Measurements from ENCODE around the gene PTPRK.

Gene PTPRK

DNA sequence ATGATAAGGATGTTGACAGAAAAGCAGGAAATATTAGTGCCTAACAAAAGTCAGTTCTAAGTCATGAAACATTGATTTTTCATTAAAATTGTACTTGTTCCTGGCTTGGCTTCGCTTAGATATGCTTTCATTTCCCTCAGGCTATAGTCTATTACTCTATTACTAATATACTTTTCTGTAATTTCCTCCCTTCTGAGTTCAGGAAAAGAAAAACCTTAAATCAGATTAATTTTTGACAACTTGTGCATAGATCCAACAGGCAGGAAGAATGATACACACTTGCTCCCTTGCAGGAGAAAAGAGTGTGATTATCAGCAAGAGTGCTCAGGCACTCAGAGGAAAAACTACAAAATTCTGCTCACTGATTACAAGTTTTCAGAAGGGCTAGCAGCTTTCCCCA is 474.4 kb downstream of the PTPRK start:
- no peak overlapping the region for H3K4me3 ChIP-seq (ENCODE audit: low read depth in 1 of 5, low read length in 5 of 5)
- H3K9me3 ChIP-seq (ENCODE audit: control insufficient read depth in 5 of 5, low read length in 5 of 5) = no peaks in the 10 kb centered on the region
- H3K36me3 ChIP-seq (ENCODE audit: control insufficient read depth in 5 of 5, insufficient read depth in 5 of 5, low read length in 5 of 5) = no peaks in the 10 kb centered on the region
- H3K9ac ChIP-seq (ENCODE audit: low read length in 5 of 5) = no peak overlapping the region
- H3K27ac ChIP-seq (ENCODE audit: low read depth, low read length) = no peak overlapping the region
- H3K27me3 ChIP-seq (ENCODE audit: control insufficient read depth in 5 of 5, insufficient read depth in 4 of 5, low read length in 5 of 5) = no peaks in the 10 kb centered on the region
- no peaks in the 10 kb centered on the region for H3K4me1 ChIP-seq (ENCODE audit: control insufficient read depth in 5 of 5, insufficient read depth in 5 of 5, low read length in 5 of 5)

DNA sequence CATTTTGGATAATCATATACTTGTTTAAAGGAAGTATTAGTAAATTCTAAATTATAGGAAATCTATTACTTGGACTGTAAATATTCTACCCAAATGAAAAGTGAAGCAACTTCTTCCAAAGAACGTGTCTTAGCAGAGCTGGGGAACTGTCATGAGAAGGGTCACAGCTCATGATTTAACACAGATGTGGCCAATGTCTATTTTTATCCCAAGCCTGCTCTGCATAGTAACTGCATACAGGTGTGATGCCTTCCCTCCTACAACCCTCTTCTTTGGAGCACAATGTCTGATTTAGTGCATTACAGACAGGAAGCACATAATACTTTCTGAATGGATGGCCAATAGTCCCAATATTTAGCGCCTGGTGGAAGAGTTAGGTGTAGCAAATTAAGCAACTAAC is 480.9 kb downstream of the PTPRK start:
- Histone ChIP-seq H3K27ac (ENCODE audit: low read depth, low read length) (no peak overlapping the region), H3K9me3 (ENCODE audit: control insufficient read depth in 5 of 5, low read length in 5 of 5) (no peaks in the 10 kb centered on the region), H3K36me3 (ENCODE audit: control insufficient read depth in 5 of 5, insufficient read depth in 5 of 5, low read length in 5 of 5) (no peaks in the 10 kb centered on the region), H3K4me1 (ENCODE audit: control insufficient read depth in 5 of 5, insufficient read depth in 5 of 5, low read length in 5 of 5) (no peaks in the 10 kb centered on the region), H3K9ac (ENCODE audit: low read length in 5 of 5) (no peak overlapping the region), H3K4me3 (ENCODE audit: low read depth in 1 of 5, low read length in 5 of 5) (no peak overlapping the region), H3K27me3 (ENCODE audit: control insufficient read depth in 5 of 5, insufficient read depth in 4 of 5, low read length in 5 of 5) (no peaks in the 10 kb centered on the region)

DNA sequence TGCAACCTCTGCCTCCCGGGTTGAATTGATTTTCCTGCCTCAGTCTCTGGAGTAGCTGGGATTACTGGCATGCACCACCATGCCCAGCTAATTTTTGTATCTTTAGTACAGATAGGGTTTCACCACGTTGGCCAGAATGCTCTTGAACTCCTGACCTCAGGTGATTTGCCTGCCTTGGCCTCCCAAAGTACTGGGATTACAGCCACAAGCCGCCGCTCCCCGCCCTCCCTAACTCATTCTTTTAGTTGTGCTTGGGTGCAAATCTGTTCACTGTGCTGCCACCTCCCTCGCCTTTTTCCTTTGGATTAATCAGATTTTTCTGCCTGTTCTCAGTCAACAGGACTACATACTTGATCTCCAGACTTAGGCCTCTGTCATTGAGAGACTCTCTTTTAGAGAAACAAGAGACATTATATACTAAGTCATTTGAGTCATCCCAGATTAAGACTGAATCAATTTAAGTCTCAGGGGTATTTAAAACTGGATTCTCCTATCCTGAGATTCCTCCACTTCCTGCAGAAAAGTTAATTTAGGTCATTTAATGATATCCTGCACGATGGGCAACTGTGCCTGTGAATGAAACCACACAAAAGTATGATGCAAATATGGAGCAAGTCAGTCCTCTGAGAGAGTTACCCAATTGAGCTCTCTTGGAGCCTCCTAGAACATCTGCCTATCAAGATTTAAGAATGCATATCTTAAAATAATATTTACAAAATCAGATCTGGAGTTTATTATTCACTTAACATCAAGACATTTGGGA is 483.4 kb downstream of the PTPRK start:
- no peak overlapping the region for H3K9ac ChIP-seq (ENCODE audit: low read length in 5 of 5)
- H3K27me3 ChIP-seq (ENCODE audit: control insufficient read depth in 5 of 5, insufficient read depth in 4 of 5, low read length in 5 of 5) = no peaks in the 10 kb centered on the region
- H3K36me3 ChIP-seq (ENCODE audit: control insufficient read depth in 5 of 5, insufficient read depth in 5 of 5, low read length in 5 of 5) = peaks cover 0 to under 1% (median 0%) of the 10 kb centered on the region in 5 donors
- H3K4me3 ChIP-seq (ENCODE audit: low read depth in 1 of 5, low read length in 5 of 5) = no peak overlapping the region
- no peaks in the 10 kb centered on the region for H3K4me1 ChIP-seq (ENCODE audit: control insufficient read depth in 5 of 5, insufficient read depth in 5 of 5, low read length in 5 of 5)
- no peaks in the 10 kb centered on the region for H3K9me3 ChIP-seq (ENCODE audit: control insufficient read depth in 5 of 5, low read length in 5 of 5)
- H3K27ac ChIP-seq (ENCODE audit: low read depth, low read length) = no peak overlapping the region

DNA sequence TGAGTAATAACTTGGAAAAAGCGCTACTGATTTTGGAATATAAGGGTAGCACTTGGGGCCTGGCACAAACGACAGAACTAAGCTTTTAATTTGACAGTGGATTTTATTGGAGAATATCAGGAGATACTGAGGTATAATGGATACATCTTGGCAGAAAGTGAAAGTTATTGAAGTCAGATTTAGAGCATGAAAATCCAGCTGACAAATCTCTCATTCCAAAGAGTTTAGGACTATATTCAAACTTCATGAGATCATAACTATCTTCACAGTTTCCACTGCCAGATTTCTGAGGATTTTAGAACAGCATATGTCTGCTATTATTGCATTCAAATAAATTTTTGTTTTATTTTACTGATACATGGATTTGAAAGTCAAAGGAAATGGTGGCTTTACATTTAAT is 487.2 kb downstream of the PTPRK start:
- no peaks in the 10 kb centered on the region for H3K27me3 ChIP-seq (ENCODE audit: control insufficient read depth in 5 of 5, insufficient read depth in 4 of 5, low read length in 5 of 5)
- no peaks in the 10 kb centered on the region for H3K9me3 ChIP-seq (ENCODE audit: control insufficient read depth in 5 of 5, low read length in 5 of 5)
- peaks cover 0 to 3% (median 0%) of the 10 kb centered on the region in 5 donors for H3K36me3 ChIP-seq (ENCODE audit: control insufficient read depth in 5 of 5, insufficient read depth in 5 of 5, low read length in 5 of 5)
- no peaks in the 10 kb centered on the region for H3K4me1 ChIP-seq (ENCODE audit: control insufficient read depth in 5 of 5, insufficient read depth in 5 of 5, low read length in 5 of 5)
- no peak overlapping the region for H3K4me3 ChIP-seq (ENCODE audit: low read depth in 1 of 5, low read length in 5 of 5)
- H3K9ac ChIP-seq (ENCODE audit: low read length in 5 of 5) = no peak overlapping the region
- no peak overlapping the region for H3K27ac ChIP-seq (ENCODE audit: low read depth, low read length)

DNA sequence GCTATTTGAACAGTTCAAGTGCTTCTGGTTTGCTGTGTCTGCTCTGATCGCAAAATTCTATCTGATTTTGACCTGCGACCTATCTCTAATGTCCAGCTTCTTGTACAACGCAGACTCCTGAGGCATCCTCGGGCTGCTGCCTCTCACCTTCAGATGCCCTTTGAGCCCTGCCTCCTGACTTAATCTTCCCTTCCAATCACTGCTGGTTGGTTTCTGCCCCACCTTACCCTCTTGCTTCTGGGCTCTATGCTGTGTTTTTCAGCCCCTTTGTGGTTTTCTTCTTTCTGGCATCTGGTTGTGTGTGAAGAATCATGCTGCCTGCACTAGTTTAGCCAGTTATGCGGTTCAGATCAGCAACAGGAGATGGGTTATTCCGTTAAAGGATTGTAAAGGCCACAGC is 488.4 kb downstream of the PTPRK start:
- H3K36me3 ChIP-seq (ENCODE audit: control insufficient read depth in 5 of 5, insufficient read depth in 5 of 5, low read length in 5 of 5) = peaks cover 0 to 3% (median 0%) of the 10 kb centered on the region in 5 donors

DNA sequence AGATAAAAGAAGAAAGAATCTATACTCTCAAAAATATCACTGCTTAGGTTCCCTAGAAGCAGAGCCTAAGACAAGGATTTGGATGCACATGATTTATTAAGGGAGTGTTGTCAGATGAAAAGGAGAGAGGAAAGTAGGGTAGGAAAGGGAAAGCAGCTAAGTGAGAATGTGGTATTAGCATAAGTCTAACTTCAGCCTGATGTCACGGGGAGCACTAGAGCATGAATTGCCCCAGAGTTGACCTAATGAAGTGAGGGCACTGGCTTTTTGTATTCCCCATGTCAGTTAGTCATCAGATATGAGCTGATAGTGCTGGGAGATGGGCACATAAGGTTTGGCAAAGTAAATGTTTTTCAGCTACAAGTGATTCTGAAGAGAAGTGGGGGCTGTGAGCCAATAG is 490.6 kb downstream of the PTPRK start:
- Histone ChIP-seq H3K27ac (ENCODE audit: low read depth, low read length) (no peak overlapping the region), H3K36me3 (ENCODE audit: control insufficient read depth in 5 of 5, insufficient read depth in 5 of 5, low read length in 5 of 5) (peaks cover 0 to 3% (median 0%) of the 10 kb centered on the region in 5 donors), H3K4me1 (ENCODE audit: control insufficient read depth in 5 of 5, insufficient read depth in 5 of 5, low read length in 5 of 5) (no peaks in the 10 kb centered on the region), H3K4me3 (ENCODE audit: low read depth in 1 of 5, low read length in 5 of 5) (no peak overlapping the region), H3K9me3 (ENCODE audit: control insufficient read depth in 5 of 5, low read length in 5 of 5) (no peaks in the 10 kb centered on the region), H3K27me3 (ENCODE audit: control insufficient read depth in 5 of 5, insufficient read depth in 4 of 5, low read length in 5 of 5) (no peaks in the 10 kb centered on the region), H3K9ac (ENCODE audit: low read length in 5 of 5) (no peak overlapping the region)

More for the DNA sequence above, 488.4 kb downstream of the PTPRK start:
- Histone ChIP-seq H3K4me3 (ENCODE audit: low read depth in 1 of 5, low read length in 5 of 5) (no peak overlapping the region), H3K27me3 (ENCODE audit: control insufficient read depth in 5 of 5, insufficient read depth in 4 of 5, low read length in 5 of 5) (no peaks in the 10 kb centered on the region), H3K9me3 (ENCODE audit: control insufficient read depth in 5 of 5, low read length in 5 of 5) (no peaks in the 10 kb centered on the region), H3K27ac (ENCODE audit: low read depth, low read length) (no peak overlapping the region), H3K9ac (ENCODE audit: low read length in 5 of 5) (no peak overlapping the region), H3K4me1 (ENCODE audit: control insufficient read depth in 5 of 5, insufficient read depth in 5 of 5, low read length in 5 of 5) (no peaks in the 10 kb centered on the region)

DNA sequence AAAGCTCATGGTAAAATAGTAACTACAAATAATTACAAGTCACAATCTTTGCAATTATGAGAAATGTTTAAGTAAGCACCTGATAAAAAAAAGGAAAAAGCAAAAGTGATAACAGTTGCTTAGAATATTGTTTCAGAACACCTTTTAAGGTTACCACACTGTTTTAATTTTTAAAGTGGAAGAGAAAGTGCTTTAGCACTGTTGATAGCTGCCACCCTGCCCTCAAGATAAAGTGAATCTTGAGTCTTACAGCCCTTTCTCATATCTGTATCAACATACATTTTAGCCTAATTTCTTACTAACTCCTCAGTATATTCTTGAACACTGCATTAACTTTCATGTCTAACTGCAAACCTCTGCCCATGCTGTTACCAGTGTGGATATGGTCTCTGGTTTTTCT is 492.2 kb downstream of the PTPRK start:
- Histone ChIP-seq H3K9me3 (ENCODE audit: control insufficient read depth in 5 of 5, low read length in 5 of 5) (no peaks in the 10 kb centered on the region), H3K36me3 (ENCODE audit: control insufficient read depth in 5 of 5, insufficient read depth in 5 of 5, low read length in 5 of 5) (peaks cover 0 to 3% (median 0%) of the 10 kb centered on the region in 5 donors), H3K4me3 (ENCODE audit: low read depth in 1 of 5, low read length in 5 of 5) (no peak overlapping the region), H3K27me3 (ENCODE audit: control insufficient read depth in 5 of 5, insufficient read depth in 4 of 5, low read length in 5 of 5) (no peaks in the 10 kb centered on the region), H3K9ac (ENCODE audit: low read length in 5 of 5) (no peak overlapping the region), H3K4me1 (ENCODE audit: control insufficient read depth in 5 of 5, insufficient read depth in 5 of 5, low read length in 5 of 5) (no peaks in the 10 kb centered on the region), H3K27ac (ENCODE audit: low read depth, low read length) (no peak overlapping the region)

DNA sequence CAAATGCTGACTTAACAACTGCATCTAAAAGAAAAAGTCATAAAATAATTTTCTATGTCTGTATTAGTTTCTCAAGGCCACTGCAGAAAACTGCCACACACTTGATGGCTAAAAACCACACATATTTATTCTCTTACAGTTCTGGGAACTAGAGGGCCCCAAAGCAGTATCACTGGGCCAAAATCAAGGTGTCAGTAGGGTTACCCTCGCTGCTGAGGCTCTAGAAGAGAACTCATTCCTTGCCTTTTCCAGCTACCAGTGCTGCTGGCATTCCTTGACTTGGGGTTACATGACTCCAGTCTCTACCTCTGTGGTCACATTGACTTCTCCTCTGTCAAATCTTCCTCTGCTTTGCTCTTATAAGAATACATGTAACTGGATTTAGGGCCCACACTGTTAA is 494.9 kb downstream of the PTPRK start:
- Histone ChIP-seq H3K4me3 (ENCODE audit: low read depth in 1 of 5, low read length in 5 of 5) (no peak overlapping the region), H3K4me1 (ENCODE audit: control insufficient read depth in 5 of 5, insufficient read depth in 5 of 5, low read length in 5 of 5) (no peaks in the 10 kb centered on the region), H3K36me3 (ENCODE audit: control insufficient read depth in 5 of 5, insufficient read depth in 5 of 5, low read length in 5 of 5) (no peaks in the 10 kb centered on the region), H3K9ac (ENCODE audit: low read length in 5 of 5) (no peak overlapping the region), H3K27ac (ENCODE audit: low read depth, low read length) (no peak overlapping the region), H3K9me3 (ENCODE audit: control insufficient read depth in 5 of 5, low read length in 5 of 5) (no peaks in the 10 kb centered on the region), H3K27me3 (ENCODE audit: control insufficient read depth in 5 of 5, insufficient read depth in 4 of 5, low read length in 5 of 5) (no peaks in the 10 kb centered on the region)

DNA sequence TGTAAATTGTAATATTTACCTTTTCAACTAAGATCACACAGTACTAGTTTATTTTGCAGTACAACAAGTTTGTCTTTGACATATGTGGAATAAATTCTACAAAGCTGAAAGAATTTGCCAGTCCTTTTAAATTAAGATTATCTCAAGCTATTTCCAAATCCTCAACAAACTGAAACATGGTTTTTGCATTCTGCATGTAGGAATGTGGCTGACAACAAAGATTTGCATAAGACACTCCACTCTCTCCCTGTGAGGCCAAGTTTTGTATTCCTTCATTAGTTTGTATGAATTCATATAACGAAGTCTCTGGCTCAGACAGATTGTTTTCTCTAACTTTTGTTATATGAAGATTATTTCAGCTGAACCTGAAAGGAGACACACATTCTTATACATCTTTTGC is 495.4 kb downstream of the PTPRK start:
- H3K4me1 ChIP-seq (ENCODE audit: control insufficient read depth in 5 of 5, insufficient read depth in 5 of 5, low read length in 5 of 5) = no peaks in the 10 kb centered on the region
- no peaks in the 10 kb centered on the region for H3K27me3 ChIP-seq (ENCODE audit: control insufficient read depth in 5 of 5, insufficient read depth in 4 of 5, low read length in 5 of 5)
- H3K27ac ChIP-seq (ENCODE audit: low read depth, low read length) = no peak overlapping the region
- H3K36me3 ChIP-seq (ENCODE audit: control insufficient read depth in 5 of 5, insufficient read depth in 5 of 5, low read length in 5 of 5) = no peaks in the 10 kb centered on the region
- no peak overlapping the region for H3K4me3 ChIP-seq (ENCODE audit: low read depth in 1 of 5, low read length in 5 of 5)
- H3K9ac ChIP-seq (ENCODE audit: low read length in 5 of 5) = no peak overlapping the region
- H3K9me3 ChIP-seq (ENCODE audit: control insufficient read depth in 5 of 5, low read length in 5 of 5) = no peaks in the 10 kb centered on the region

DNA sequence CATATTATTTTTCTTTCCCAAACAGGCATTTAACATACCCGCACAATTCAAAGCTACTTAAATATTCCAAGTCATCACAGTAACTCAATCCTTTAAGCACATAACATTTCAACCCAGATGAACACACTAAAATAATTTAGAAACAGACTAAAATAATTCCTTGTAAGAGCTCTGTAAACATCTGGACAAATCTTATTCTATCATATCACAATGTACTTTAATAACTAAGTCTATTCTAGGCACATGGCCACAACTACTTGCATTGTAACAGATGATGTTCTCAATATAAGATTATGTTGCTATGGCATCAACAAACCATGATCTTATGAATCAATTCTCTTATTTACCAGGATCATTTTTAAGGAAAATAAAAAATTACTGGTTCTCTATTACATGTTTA is 496.4 kb downstream of the PTPRK start:
- H3K4me1 ChIP-seq (ENCODE audit: control insufficient read depth in 5 of 5, insufficient read depth in 5 of 5, low read length in 5 of 5) = no peaks in the 10 kb centered on the region
- H3K27ac ChIP-seq (ENCODE audit: low read depth, low read length) = no peak overlapping the region
- H3K36me3 ChIP-seq (ENCODE audit: control insufficient read depth in 5 of 5, insufficient read depth in 5 of 5, low read length in 5 of 5) = no peaks in the 10 kb centered on the region
- H3K9me3 ChIP-seq (ENCODE audit: control insufficient read depth in 5 of 5, low read length in 5 of 5) = no peaks in the 10 kb centered on the region
- no peaks in the 10 kb centered on the region for H3K27me3 ChIP-seq (ENCODE audit: control insufficient read depth in 5 of 5, insufficient read depth in 4 of 5, low read length in 5 of 5)
- no peak overlapping the region for H3K4me3 ChIP-seq (ENCODE audit: low read depth in 1 of 5, low read length in 5 of 5)
- H3K9ac ChIP-seq (ENCODE audit: low read length in 5 of 5) = no peak overlapping the region

Data from subcutaneous abdominal adipose tissue (tissue), 5 donors.